Activated naive CD8-positive, alpha-beta T cell treated with anti-CD3 and anti-CD28 coated beads, Interleukin-2, amount 50 U/mL, for 24 hours (primary cell): ENCODE data around the gene HINFP.
"Not testable (repeated sequence)": the region's sequence is repeated elsewhere in the genome, so short reads cannot be mapped to it uniquely, and the experiment has no call there.

Source experiments
- ATAC-seq: fragments of 150-1000 bp; cut with Tn5 transposase; one replicate; pipeline ENCODE4 v1.10.0; 2021
- DNase-seq: peaks from one replicate; pipeline ENCODE4 v3.0.0; 2021
- H3K27ac Mint-ChIP-seq: one replicate; pipeline ENCODE4 v1.8.0; 2021; ENCODE audit warnings: mild to moderate bottlenecking, mixed read lengths
- H3K27me3 Mint-ChIP-seq: one replicate; pipeline ENCODE4 v1.8.0; 2021; ENCODE audit warnings: mixed read lengths
- H3K36me3 Mint-ChIP-seq: one replicate; pipeline ENCODE4 v1.8.0; 2021; ENCODE audit warnings: low read depth, mixed read lengths
- H3K4me1 Mint-ChIP-seq: one replicate; pipeline ENCODE4 v1.8.0; 2021; ENCODE audit warnings: mixed read lengths
- H3K4me3 Mint-ChIP-seq: one replicate; pipeline ENCODE4 v1.8.0; 2021; ENCODE audit warnings: mild to moderate bottlenecking, moderate library complexity, mixed read lengths
- H3K9me3 Mint-ChIP-seq: one replicate; pipeline ENCODE4 v1.8.0; 2021; ENCODE audit warnings: mixed read lengths

The HINFP gene

DNA sequence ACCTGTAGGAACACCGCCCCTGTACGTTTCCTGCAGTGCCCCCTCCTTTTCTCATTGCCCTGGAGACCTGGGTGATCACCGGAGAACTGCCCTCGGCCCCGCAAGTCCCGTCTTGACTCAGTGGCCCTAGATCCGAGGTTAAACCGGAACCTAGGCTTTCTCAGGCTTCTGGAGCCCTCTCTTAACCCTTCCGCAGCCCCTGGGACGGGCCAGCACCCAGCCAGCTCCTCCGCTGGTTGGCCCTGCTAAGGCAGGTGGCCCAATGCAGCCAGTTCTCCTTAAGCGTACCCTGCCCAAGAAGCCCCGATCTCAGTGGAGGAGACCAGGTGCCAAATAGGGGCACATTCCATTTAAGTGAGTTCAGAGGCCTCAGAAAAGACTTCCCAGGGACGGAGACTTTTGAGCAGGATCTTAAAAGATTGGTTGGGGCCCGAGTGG is 47.9 kb downstream of the HINFP start:
- ATAC-seq (peak; percentile 78), DNase-seq (peak; percentile 51)
- H3K36me3 Mint-ChIP-seq, result peaks cover 2% of the 10 kb centered on the region
- no peaks in the 10 kb centered on the region for H3K27me3 Mint-ChIP-seq
- H3K4me3 Mint-ChIP-seq, result peak overlapping the region; percentile 89
- H3K9me3 Mint-ChIP-seq, result no peaks in the 10 kb centered on the region
- peak overlapping the region; percentile 88 for H3K27ac Mint-ChIP-seq
- H3K4me1 Mint-ChIP-seq, result peaks cover 10% of the 10 kb centered on the region

DNA sequence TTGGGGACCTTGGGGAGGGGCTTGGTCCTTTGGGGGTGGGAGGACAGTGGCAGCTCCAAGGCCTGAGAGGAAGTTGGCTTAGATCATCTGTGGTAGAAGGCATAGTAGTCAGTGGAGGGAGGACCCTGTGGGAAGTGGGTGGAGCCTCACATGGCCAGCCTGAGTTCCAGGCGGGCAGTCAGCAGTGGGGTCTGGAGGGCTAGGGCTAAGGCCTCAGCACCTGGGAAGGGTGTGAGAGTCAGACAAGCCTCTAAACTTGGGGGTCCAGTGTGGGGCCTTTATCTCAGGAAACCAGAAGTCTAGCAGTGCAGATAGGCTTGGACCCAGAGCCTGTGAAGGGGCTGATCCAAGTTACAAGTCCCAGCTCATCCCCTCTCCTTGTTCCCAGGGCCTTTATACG is 51.1 kb downstream of the HINFP start:
- ATAC-seq, result no peak
- no peaks in the 10 kb centered on the region for H3K27me3 Mint-ChIP-seq
- H3K4me1 Mint-ChIP-seq, result peaks cover 12% of the 10 kb centered on the region
- H3K4me3 Mint-ChIP-seq, result no peak overlapping the region
- no peaks in the 10 kb centered on the region for H3K9me3 Mint-ChIP-seq
- DNase-seq, result no peak
- no peak overlapping the region for H3K27ac Mint-ChIP-seq
- peaks cover 4% of the 10 kb centered on the region for H3K36me3 Mint-ChIP-seq

DNA sequence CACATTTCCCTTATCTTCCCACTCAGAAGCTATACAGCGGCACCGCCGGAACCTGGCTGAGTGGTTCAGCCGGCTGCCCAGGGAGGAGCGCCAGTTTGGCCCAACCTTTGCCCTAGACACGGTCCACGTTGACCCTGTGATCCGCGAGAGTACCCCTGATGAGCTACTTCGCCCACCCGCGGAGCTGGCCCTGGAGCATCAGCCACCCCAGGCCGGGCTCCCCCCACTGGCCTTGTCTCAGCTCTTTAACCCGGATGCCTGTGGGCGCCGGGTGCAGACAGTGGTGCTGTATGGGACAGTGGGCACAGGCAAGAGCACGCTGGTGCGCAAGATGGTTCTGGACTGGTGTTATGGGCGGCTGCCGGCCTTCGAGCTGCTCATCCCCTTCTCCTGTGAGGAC is 52.1 kb downstream of the HINFP start:
- Mint-ChIP-seq H3K9me3 (no peaks in the 10 kb centered on the region), H3K4me3 (no peak overlapping the region), H3K27ac (no peak overlapping the region), H3K27me3 (no peaks in the 10 kb centered on the region), H3K4me1 (peaks cover 14% of the 10 kb centered on the region), H3K36me3 (peaks cover 4% of the 10 kb centered on the region)
- ATAC-seq (no peak), DNase-seq (no peak)

DNA sequence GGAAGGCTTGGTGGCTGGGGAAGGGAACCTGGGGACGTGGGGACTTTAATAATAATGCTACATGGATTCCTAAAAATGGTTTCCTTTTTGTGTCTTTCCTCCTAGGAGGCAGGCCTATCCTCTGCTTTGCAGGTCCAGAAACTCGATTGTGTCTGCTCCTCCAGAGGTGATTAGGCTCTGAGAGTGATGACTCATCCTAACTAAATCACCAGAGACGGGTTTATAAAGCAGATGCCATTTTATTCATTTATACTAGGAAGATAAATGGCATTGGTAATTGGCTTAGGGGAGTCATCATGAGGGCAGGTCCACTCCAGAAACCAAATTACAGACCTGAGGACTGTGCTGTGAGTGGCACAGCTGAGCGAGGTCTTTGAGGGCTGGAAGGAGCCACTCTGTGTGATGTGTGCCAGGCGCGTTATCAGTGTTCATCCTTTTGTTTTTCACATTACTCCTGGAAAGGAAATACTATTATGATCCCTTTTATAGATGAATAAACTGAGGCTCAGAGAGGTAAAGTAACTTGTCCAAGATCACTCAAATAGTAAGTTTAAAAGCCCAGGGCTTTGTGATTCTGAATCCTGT is 54.2 kb downstream of the HINFP start:
- no peak overlapping the region for H3K4me3 Mint-ChIP-seq
- no peak for ATAC-seq
- H3K27ac Mint-ChIP-seq, result no peak overlapping the region

DNA sequence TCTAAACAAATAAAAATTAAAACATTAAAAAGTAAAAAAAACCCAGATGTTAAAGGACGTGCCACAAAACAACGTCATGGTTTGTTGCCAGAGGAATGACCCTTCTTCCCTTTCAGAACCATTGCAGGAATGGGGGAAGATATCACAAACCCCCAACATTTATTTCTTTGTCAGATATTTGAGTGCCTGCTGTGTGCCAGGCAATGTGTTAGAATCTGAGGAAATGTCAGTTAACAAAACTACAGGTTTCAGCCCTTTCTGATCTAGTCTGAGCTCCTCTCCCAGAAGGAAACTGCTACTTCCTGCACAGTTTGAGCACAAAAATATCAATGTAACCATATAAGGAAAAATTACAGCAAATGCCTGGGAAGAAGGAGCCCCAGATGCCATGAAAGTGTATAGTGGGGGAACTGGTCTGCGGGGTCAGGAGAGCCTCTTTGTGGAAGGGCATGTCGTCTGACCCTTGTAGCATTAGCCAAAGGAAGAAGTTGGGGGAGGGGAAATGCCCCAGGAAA is 56.8 kb downstream of the HINFP start:
- Mint-ChIP-seq H3K36me3 (peaks cover 4% of the 10 kb centered on the region), H3K9me3 (no peaks in the 10 kb centered on the region), H3K4me1 (peaks cover 7% of the 10 kb centered on the region), H3K4me3 (no peak overlapping the region), H3K27me3 (no peaks in the 10 kb centered on the region), H3K27ac (no peak overlapping the region)
- DNase-seq, result no peak
- no peak for ATAC-seq

More for the DNA sequence above, 54.2 kb downstream of the HINFP start:
- DNase-seq, result no peak
- Mint-ChIP-seq H3K36me3 (peaks cover 4% of the 10 kb centered on the region), H3K27me3 (no peaks in the 10 kb centered on the region), H3K9me3 (no peaks in the 10 kb centered on the region), H3K4me1 (peaks cover 7% of the 10 kb centered on the region)

DNA sequence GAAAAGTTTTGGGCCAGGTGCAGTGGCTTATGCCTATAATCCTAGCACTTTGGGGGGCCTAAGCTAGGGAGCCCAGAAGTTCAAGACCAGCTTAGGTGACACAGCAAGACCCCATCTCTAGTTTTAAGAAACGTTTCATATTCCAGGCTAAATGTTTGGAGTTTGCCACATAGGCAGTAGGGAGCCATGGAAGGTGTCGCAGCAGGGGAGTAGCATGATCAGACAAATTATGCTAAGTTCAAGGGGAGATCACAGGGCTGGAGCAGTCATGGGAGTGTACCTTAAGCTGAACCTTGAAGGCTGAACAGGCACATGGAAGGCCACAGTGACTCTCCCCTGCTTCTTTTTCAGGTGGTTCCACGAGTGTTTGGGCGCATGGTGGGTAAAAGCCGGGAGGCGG is 58.0 kb downstream of the HINFP start:
- Mint-ChIP-seq H3K36me3 (peaks cover 2% of the 10 kb centered on the region), H3K27ac (no peak overlapping the region), H3K4me1 (peaks cover 9% of the 10 kb centered on the region), H3K27me3 (no peaks in the 10 kb centered on the region), H3K4me3 (no peak overlapping the region), H3K9me3 (no peaks in the 10 kb centered on the region)
- DNase-seq, result no peak
- ATAC-seq, result no peak

DNA sequence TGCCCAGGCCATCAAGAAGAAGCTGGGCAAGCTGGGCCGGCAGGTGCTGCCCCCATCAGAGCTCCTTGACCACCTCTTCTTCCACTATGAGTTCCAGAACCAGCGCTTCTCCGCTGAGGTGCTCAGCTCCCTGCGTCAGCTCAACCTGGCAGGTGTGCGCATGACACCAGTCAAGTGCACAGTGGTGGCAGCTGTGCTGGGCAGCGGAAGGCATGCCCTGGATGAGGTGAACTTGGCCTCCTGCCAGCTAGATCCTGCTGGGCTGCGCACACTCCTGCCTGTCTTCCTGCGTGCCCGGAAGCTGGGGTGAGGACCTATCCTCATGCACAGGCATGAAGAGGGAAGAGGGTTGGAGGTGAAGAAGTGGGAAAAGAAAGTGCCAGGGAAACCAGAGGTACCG is 58.6 kb downstream of the HINFP start:
- H3K27ac Mint-ChIP-seq, result no peak overlapping the region
- H3K27me3 Mint-ChIP-seq, result no peaks in the 10 kb centered on the region
- no peaks in the 10 kb centered on the region for H3K9me3 Mint-ChIP-seq
- ATAC-seq, result no peak
- no peak overlapping the region for H3K4me3 Mint-ChIP-seq
- peaks cover 2% of the 10 kb centered on the region for H3K36me3 Mint-ChIP-seq
- no peak for DNase-seq
- H3K4me1 Mint-ChIP-seq, result peaks cover 14% of the 10 kb centered on the region

DNA sequence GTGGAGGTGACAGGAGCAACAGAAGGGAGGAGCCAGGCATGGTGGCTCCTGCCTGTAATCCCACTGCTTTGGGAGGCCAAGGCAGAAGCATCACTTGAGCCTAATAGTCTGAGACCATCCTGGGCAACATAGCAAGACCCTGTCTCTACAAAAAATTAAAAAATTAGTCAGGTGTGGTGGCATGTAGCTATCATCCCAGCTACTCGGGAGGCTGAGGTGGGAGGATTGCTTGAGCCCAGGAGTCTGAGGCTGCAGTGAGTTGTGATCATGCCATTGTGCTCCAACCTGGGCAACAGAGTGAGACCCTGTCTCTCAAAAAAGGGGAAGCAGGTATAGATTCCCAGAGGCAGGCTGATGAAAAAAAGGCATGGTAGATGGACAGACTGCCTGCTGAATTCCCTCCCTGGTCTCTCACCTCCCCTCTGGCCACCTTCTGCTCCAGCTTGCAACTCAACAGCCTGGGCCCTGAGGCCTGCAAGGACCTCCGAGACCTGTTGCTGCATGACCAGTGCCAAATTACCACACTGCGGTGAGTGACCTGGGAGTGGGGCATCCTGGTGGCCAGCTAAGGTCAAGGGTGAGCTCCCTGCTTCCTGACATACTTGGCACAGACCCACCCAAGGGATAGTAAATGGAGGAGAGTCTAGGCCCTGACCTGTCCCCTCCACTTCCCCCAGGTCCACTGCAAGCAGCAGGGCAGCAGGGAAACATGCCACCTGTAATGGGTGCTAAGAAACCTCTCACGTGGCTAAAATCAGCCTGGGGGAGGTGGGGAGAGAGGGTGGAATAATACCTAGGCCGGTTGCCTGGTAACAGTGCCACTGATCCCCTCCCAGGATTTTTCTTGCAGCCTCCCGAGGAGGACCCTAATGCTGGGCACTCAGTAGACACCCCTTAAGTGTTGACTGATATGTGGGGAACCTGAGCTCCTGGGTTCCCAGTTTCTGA is 59.6 kb downstream of the HINFP start:
- ATAC-seq (no peak), DNase-seq (no peak)
- Mint-ChIP-seq H3K4me1 (peaks cover 12% of the 10 kb centered on the region), H3K27ac (no peak overlapping the region), H3K36me3 (no peaks in the 10 kb centered on the region), H3K4me3 (no peak overlapping the region), H3K27me3 (no peaks in the 10 kb centered on the region), H3K9me3 (no peaks in the 10 kb centered on the region)

DNA sequence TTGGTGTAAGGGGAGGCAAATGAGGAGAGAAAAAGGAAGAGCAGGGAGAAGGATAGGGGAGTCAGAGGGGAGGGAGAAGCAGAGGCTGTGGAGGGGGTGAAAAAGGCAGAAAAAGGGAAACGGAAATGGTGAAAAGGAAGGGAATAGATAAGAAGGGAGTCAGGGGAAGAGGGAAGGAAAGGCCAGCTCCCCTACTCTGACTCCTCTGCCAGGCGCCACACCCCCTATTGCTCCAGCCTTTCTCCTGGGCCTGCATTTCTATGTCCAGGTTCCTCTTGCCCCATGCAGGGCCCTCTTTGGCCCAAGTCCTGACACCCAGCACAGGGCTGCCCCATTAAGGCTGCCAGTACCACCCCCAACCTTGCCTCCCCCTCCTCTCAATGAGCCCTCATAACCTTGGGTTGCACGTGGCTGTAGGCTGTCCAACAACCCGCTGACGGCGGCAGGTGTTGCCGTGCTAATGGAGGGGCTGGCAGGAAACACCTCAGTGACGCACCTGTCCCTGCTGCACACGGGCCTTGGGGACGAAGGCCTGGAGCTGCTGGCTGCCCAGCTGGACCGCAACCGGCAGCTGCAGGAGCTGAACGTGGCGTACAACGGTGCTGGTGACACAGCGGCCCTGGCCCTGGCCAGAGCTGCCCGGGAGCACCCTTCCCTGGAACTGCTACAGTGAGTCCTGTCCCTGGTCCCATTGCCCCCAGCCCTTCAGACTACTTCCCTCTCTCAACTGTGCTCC is 60.5 kb downstream of the HINFP start:
- Mint-ChIP-seq H3K9me3 (no peaks in the 10 kb centered on the region), H3K4me1 (peaks cover 12% of the 10 kb centered on the region), H3K27me3 (no peaks in the 10 kb centered on the region), H3K27ac (no peak overlapping the region), H3K36me3 (no peaks in the 10 kb centered on the region), H3K4me3 (no peak overlapping the region)
- DNase-seq (no peak), ATAC-seq (no peak)

DNA sequence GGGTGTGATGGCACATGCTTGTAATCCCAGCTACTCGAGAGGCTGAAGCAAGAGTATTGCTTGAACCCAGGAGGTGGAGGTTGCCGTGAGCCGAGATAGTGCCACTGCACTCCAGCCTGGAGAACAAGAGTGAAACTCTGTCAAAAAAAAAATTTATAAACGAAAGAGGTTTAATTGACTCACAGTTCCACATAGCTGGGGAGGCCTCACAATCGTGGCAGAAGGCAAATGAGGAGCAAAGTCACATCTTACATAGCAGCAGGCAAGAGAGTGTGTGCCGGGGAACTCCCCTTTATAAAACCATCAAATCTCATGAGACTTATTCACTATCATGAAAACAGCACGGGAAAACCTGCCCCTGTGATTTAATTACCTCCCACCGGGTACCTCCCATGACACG is 63.0 kb downstream of the HINFP start:
- not testable (repeated sequence) for DNase-seq, H3K36me3 Mint-ChIP-seq, H3K27ac Mint-ChIP-seq, H3K9me3 Mint-ChIP-seq, H3K4me1 Mint-ChIP-seq, H3K4me3 Mint-ChIP-seq, H3K27me3 Mint-ChIP-seq, ATAC-seq
